Measurements from ENCODE around the gene ANKRD24.
"Not testable (repeated sequence)": the region's sequence is repeated elsewhere in the genome, so short reads cannot be mapped to it uniquely, and the experiment has no call there.

ANKRD24 gene

GRCh38 chr19:4233282-4233853 is 50.9 kb downstream of the ANKRD24 start:
- DNase-seq = peak; percentile 69

GRCh38 chr19:4234142-4234861 is 51.8 kb downstream of the ANKRD24 start:
- DNase-seq = no peak

- DNase-seq = no peak
Observed at GRCh38 chr19:4234862-4235201, 52.3 kb downstream of the ANKRD24 start.

GRCh38 chr19:4237510-4237909 is 55.0 kb downstream of the ANKRD24 start:
- not testable (repeated sequence) for DNase-seq

- DNase-seq = no peak
Observed at GRCh38 chr19:4238831-4239230, 56.3 kb downstream of the ANKRD24 start.

- no peak for DNase-seq
Observed at GRCh38 chr19:4241824-4242430, 59.4 kb downstream of the ANKRD24 start.

GRCh38 chr19:4245938-4246337 is 63.4 kb downstream of the ANKRD24 start:
- DNase-seq = not testable (repeated sequence)

- DNase-seq = peak; percentile 97
Observed at GRCh38 chr19:4246767-4247593, 64.5 kb downstream of the ANKRD24 start, which contains the start of gene YJU2. TSS of gene YJU2 (plus strand) at chr19:4247080. CDS start at chr19:4247147, 67 bp downstream.

- DNase-seq = no peak
Observed at GRCh38 chr19:4256563-4256962, 74.1 kb downstream of the ANKRD24 start.

GRCh38 chr19:4257025-4257424 is 74.5 kb downstream of the ANKRD24 start:
- no peak for DNase-seq

- DNase-seq = no peak
Observed at GRCh38 chr19:4258181-4258580, 75.7 kb downstream of the ANKRD24 start.

GRCh38 chr19:4260613-4261191 is 78.2 kb downstream of the ANKRD24 start:
- no peak for DNase-seq

- DNase-seq = no peak
Observed at GRCh38 chr19:4264812-4265211, 82.3 kb downstream of the ANKRD24 start.

- no peak for DNase-seq
Observed at GRCh38 chr19:4266253-4267000, 83.9 kb downstream of the ANKRD24 start.

GRCh38 chr19:4267101-4267900 is 84.8 kb downstream of the ANKRD24 start:
- peak; percentile 70 for DNase-seq

GRCh38 chr19:4267901-4268815 is 85.7 kb downstream of the ANKRD24 start:
- no peak for DNase-seq

- DNase-seq = no peak
Observed at GRCh38 chr19:4268816-4269430, 86.4 kb downstream of the ANKRD24 start.

GRCh38 chr19:4272894-4273293 is 90.4 kb downstream of the ANKRD24 start:
- DNase-seq = no peak

- not testable (repeated sequence) for DNase-seq
Observed at GRCh38 chr19:4274321-4274686, 91.8 kb downstream of the ANKRD24 start.

Data from stimulated activated CD4-positive, alpha-beta T cell treated with anti-CD3 and anti-CD28 coated beads, Interleukin-12 subunit alpha, Interleukin-12 subunit beta, amount 100 ng/mL, for 4 hours (primary cell).